Psoas muscle (tissue), 8 donors: ENCODE results near the gene ZMYND8. TPM values are rescaled to one million over a fixed set of nuclear protein-coding genes. Genes with fewer than 3 reads are reported as not detected.
"Not testable (repeated sequence)": the region's sequence is repeated elsewhere in the genome, so short reads cannot be mapped to it uniquely, and the experiment has no call there.

Source experiments
- ATAC-seq, 4 donors: fragments of 200-7000 bp; cut with Tn5 transposase; one replicate each; pipeline ENCODE4 v1.9.1; 2020; ENCODE audit warnings: moderate library complexity in 3 of 4, mild to moderate bottlenecking in 2 of 4
- DNase-seq, 2 donors: peaks; one replicate each; pipeline ENCODE4 v3.0.0-alpha.2; 2020
- H3K27ac ChIP-seq: fragments of 200-600 bp; one replicate; pipeline ENCODE4 v1.8.0; 2022
- H3K27me3 ChIP-seq, 3 donors: fragments of 200-600 bp in 1 of 3; one replicate each; pipeline versions ENCODE4 v1.6.1 to v1.8.0; 2013 to 2022; ENCODE audit warnings: low read length in 2 of 3, mild to moderate bottlenecking in 2 of 3, moderate library complexity in 1 of 3; ENCODE audit not compliant: insufficient read depth in 3 of 3
- H3K36me3 ChIP-seq, 2 donors: fragments of 200-600 bp in 1 of 2; one replicate each; pipeline versions ENCODE4 v1.6.1 to v1.8.0; 2013 to 2022; ENCODE audit warnings: low read depth in 1 of 2, mild to moderate bottlenecking in 1 of 2, moderate library complexity in 1 of 2; ENCODE audit not compliant: insufficient read depth in 1 of 2
- H3K4me1 ChIP-seq: fragments of 200-600 bp; one replicate; pipeline ENCODE4 v1.8.0; 2022
- H3K4me3 ChIP-seq: fragments of 200-600 bp; one replicate; pipeline ENCODE4 v1.8.0; 2022; ENCODE audit warnings: mild to moderate bottlenecking
- H3K9me3 ChIP-seq: fragments of 200-600 bp; one replicate; pipeline ENCODE4 v1.8.0; 2022
- WGBS, 3 donors: extraction: QIAGEN DNeasy Blood & Tissue Kit; methylation state at CpG; one replicate each; pipeline versions ENCODE4 v1.1.6 to v1.1.7; 2013; 5-methylcytosine and 5-hydroxymethylcytosine counted together
- intact Hi-C, 2 donors: fragments of 100-400 bp; cut with DNase I; formaldehyde crosslinking; loops; one replicate each; pipeline versions ENCODE4 v1.11.0 to v1.14.2; 2022
- polyA plus RNA-seq, 3 donors: library from polyadenylated mRNA; stranded (reverse); fragments of 200-250 nt; gene quantifications; one replicate each; pipeline ENCODE4 v1.2.3, GENCODE V29; 2013
- total RNA-seq, 4 donors: library from RNA; stranded (reverse); fragmentation: NEBNext Ultra II Directional in 2 of 4; extraction: Animal tissue kit (Norgen Biotek cat#: 25700) in 2 of 4; gene quantifications; one replicate each; pipeline versions ENCODE4 v1.2.1 to v1.2.4, GENCODE V29; 2021 to 2023
- TF ChIP-seq, protein P1 (sequence below): fragments of 200-600 bp; IDR thresholded peaks from one replicate; pipeline ENCODE4 v1.8.0; 2022; ENCODE audit warnings: antibody characterized with exemption
- donor health status: healthy with polysubstance abuse.
- donor health status: DM: no; HTN: no; CAD: no; lungs with moderate emphysema.
- donor health status: Bipolar disorder and iron deficiency.
- donor health status: healthy.
- donor health status: DM: yes; HTN: yes; CAD: no.
- donor health status: DM: no; HTN: no; CAD: no.
- donor health status: DM: no; HTN: no; CAD: no.
- donor health status: DM: yes; HTN: yes; CAD: no.

ZMYND8 gene
- total and polyA plus RNA-seq, 7 donors = 4.7 to 42.9 (median 17.7) TPM

DNA sequence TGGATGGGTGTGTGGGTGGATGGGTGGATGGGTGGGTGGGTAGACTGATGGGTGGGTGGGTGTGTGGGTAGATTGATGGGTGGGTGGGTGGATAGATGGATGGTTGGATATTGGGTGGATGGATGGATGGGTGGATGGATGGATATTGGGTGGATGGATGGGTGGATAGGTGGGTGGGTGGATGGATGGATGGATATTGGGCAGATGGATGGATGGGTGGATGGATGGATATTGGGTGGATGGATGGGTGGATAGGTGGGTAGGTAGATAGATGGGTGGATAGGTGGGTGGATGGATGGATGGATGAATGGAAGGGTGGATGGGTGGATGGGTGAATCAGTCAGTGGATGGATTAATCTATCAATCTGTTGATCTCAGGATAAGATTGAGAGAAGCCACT lies 177.2 kb downstream of the ZMYND8 start:
- TF ChIP-seq, protein P1, sequence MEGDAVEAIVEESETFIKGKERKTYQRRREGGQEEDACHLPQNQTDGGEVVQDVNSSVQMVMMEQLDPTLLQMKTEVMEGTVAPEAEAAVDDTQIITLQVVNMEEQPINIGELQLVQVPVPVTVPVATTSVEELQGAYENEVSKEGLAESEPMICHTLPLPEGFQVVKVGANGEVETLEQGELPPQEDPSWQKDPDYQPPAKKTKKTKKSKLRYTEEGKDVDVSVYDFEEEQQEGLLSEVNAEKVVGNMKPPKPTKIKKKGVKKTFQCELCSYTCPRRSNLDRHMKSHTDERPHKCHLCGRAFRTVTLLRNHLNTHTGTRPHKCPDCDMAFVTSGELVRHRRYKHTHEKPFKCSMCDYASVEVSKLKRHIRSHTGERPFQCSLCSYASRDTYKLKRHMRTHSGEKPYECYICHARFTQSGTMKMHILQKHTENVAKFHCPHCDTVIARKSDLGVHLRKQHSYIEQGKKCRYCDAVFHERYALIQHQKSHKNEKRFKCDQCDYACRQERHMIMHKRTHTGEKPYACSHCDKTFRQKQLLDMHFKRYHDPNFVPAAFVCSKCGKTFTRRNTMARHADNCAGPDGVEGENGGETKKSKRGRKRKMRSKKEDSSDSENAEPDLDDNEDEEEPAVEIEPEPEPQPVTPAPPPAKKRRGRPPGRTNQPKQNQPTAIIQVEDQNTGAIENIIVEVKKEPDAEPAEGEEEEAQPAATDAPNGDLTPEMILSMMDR = no peak
- H3K4me3 ChIP-seq = no peak overlapping the region
- H3K27ac ChIP-seq = no peak overlapping the region
- no peaks in the 10 kb centered on the region for H3K9me3 ChIP-seq
- no peaks in the 10 kb centered on the region for H3K4me1 ChIP-seq
- DNase-seq (no peak), ATAC-seq (no peak)
- H3K27me3 ChIP-seq = peaks cover 0 to 3% (median 0%) of the 10 kb centered on the region in 3 donors
- H3K36me3 ChIP-seq = no peaks in the 10 kb centered on the region
- intact Hi-C loops = no loop called here

DNA sequence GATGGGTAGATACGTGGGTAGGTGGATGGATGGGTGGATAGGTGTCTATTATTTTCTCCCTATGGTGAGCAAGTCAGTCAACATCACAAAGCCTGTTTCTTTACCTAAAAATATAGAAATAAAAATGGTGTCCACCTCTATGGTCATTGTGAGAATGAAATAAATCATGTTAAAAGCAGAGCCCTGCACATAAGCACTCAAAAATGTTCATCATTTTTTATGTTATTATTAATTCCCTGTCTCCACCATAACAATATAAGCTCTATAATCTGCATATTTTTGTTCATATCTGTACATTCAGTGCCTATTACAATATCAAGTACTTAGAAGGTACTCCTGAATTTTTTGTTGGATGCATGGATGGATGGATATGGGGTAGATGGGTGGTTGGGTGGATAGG lies 177.6 kb downstream of the ZMYND8 start:
- Histone ChIP-seq H3K4me1 (no peaks in the 10 kb centered on the region), H3K9me3 (no peaks in the 10 kb centered on the region), H3K27me3 (peaks cover 0 to 3% (median 0%) of the 10 kb centered on the region in 3 donors), H3K4me3 (no peak overlapping the region), H3K36me3 (no peaks in the 10 kb centered on the region), H3K27ac (no peak overlapping the region)
- TF ChIP-seq, protein P1 = no peak
- DNase-seq (no peak), ATAC-seq (no peak)
- WGBS, 3 donors = 93 to 100% (median 94%) methylated on average over 1 of the region's 1 CpG
- intact Hi-C loops = no loop called here

DNA sequence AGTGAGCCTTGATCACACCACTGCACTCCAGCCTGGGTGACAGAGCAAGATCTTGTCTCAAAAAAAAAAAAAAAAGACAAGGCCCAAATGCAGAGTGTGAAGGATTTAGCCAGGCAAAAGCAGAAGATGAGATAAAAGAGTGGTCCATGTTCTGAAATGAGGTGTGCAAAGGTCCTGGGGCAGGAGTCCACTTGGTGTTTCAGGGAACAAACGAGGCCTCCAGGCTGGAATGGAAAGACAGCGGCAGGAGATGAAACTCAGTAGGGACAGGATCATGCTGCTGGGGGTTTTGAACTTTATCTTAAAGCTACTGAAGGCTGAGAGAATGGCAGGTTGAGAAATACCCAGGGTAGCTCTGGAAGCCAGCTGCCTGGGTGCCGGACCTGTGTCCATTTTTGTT lies 178.2 kb downstream of the ZMYND8 start:
- H3K4me1 ChIP-seq = no peaks in the 10 kb centered on the region
- intact Hi-C loops = no loop called here
- WGBS, 3 donors = 62 to 78% (median 75%) methylated on average over 3 of the region's 3 CpGs
- TF ChIP-seq, protein P1 = no peak
- no peaks in the 10 kb centered on the region for H3K36me3 ChIP-seq
- no peaks in the 10 kb centered on the region for H3K9me3 ChIP-seq
- H3K27me3 ChIP-seq = peaks cover 0 to 3% (median 0%) of the 10 kb centered on the region in 3 donors
- no peak for DNase-seq
- ATAC-seq = no peak
- no peak overlapping the region for H3K27ac ChIP-seq
- no peak overlapping the region for H3K4me3 ChIP-seq

DNA sequence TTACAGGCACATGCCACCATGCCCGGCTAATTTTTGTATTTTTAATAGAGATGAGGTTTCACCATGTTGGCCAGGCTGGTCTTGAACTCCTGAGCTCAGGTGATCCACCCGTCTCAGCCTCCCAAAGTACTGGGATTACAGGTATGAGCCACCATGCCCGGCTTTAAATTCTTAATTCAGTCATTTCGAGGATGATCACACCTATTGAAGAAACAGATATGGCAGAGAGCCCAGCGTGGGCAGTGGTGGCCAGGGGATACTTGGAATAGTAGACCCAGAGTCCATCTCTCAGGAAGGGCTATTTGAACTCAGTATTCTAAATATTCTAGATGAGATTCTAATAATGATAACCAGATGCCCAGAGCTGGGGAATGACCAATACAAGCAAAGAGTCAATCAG lies 180.3 kb downstream of the ZMYND8 start:
- H3K9me3 ChIP-seq, H3K27me3 ChIP-seq, DNase-seq, H3K4me1 ChIP-seq, H3K4me3 ChIP-seq, H3K36me3 ChIP-seq, ATAC-seq, intact Hi-C loops, H3K27ac ChIP-seq: not testable (repeated sequence)
- WGBS, 3 donors = 75 to 83% (median 78%) methylated on average over 5 of the region's 5 CpGs

DNA sequence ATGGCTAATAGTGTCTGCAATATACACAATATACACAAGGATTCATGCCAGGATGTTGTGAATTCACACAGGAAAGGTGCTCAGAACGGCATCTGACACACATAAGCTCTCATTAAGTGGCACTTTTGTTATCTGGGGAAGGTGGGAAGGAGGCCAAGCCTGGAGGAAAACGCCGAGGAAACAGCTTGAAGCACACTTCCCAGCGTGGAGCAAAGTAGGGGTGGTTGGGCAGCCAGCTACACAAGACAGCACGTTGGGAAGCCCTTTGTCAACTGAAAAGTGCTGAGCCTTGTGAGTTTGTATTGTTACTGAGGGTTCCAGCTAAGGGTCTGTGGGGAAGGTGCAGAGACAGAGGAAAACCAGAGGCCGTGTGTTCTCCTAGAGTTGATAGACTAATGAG lies 181.0 kb downstream of the ZMYND8 start:
- Histone ChIP-seq H3K9me3 (no peaks in the 10 kb centered on the region), H3K36me3 (no peaks in the 10 kb centered on the region), H3K4me1 (no peaks in the 10 kb centered on the region), H3K27ac (no peak overlapping the region), H3K27me3 (peaks cover 0 to 7% (median 0%) of the 10 kb centered on the region in 3 donors), H3K4me3 (no peak overlapping the region)
- TF ChIP-seq, protein P1 = no peak
- DNase-seq (no peak), ATAC-seq (no peak)
- 25 to 40% (median 31%) methylated on average over 6 of the region's 6 CpGs for WGBS, 3 donors
- intact Hi-C loops = no loop called here
